GM21447 (cell line): ENCODE results near the gene C16orf96.
A peak's percentile ranks its signal among the peaks of the same experiment; 100 is the strongest.

Experiments used
- ATAC-seq: cut with Tn5 transposase; IDR thresholded peaks from one replicate; pipeline ENCODE4 v1.9.1; 2021; ENCODE audit not compliant: unreplicated experiment

The C16orf96 gene

DNA sequence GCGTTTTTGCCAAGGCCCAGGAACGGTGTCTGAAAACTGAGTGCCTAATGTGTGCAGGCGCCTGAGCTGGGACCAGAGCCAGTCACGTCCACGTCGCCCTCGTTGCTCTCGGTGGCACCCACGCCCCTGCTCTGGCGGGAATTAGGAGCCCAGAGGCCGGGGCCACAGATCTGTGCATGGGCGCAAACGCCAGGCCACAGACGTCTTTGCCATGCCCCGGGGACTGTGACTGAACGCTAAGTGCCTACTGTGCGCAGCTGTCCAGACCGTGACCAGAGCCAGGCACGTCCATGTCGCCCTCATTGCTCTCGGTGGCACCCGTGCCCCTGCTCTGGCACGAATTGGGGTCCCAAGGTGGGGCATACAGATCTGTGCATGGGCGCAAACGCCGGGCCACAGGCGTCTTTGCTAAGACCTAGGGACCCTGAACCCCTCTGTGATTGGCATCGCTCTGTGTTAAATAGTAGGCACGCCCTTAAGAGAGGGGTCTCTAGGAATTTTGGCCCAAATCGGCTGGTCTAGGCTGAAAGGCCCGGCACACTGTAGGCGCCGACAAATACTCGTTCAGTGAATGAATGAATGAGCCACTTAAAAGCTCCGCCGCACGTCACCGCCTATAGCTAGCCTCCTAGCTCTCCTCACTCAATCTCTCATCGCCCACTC lies 59.4 kb downstream of the C16orf96 start:
- no peak for ATAC-seq

DNA sequence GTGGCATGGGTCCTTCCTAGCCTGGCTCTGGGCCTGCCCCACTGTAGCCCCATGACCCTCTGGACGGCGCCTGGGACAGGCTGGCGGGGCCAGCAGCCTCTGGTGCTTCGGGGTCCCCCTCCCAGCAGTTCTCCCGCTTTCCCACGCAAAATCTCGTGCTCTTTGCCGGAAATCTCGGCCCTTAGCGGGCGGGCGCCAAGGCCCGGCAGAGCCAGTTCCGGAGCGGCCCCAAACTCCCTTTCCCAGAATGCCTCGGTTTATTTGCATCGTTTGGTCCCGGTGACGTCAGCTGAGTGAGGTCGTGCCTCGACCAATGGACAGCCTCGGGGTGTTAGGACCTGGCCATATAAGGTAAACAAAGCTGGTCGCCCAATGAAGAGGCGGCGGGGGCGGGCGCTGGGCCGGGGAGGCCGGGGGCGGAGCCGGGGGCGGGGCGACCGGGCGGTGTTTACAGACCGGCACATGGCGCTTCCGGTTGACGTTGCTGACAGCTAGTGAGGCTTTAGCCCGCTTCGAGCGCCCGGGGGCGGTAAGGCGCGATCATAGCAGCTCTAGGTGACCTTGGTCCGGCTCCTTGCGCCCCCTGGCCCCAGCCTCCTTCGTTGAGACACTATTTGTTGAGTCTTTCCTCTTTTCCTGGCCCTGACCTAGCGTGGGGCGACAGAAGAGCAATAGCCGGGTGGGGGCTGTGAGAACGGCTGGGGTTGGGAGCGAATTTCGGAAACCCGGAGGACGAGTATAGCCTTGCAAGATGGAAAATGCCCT lies 60.1 kb downstream of the C16orf96 start:
- peak; percentile 80 for ATAC-seq

DNA sequence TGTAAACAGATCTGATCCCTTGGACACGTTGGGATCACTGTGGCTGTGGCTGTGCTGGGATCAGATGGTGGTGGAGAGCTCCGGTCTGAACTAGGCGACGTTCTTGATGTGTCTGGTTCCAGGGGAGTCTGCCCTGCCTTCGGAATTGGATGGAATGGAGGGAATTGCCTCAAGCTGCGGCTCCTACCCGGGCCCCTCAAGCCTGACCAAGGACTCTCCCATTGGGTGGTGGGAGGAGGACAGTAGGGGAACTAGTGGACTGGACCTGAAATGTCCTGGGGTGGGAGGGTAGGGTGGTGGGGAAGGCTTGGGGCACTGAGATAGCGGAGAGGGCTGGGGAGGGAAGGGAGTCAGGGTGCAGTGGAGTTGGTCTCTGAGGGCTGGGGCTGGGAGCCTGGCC lies 61.7 kb downstream of the C16orf96 start:
- ATAC-seq: no peak

DNA sequence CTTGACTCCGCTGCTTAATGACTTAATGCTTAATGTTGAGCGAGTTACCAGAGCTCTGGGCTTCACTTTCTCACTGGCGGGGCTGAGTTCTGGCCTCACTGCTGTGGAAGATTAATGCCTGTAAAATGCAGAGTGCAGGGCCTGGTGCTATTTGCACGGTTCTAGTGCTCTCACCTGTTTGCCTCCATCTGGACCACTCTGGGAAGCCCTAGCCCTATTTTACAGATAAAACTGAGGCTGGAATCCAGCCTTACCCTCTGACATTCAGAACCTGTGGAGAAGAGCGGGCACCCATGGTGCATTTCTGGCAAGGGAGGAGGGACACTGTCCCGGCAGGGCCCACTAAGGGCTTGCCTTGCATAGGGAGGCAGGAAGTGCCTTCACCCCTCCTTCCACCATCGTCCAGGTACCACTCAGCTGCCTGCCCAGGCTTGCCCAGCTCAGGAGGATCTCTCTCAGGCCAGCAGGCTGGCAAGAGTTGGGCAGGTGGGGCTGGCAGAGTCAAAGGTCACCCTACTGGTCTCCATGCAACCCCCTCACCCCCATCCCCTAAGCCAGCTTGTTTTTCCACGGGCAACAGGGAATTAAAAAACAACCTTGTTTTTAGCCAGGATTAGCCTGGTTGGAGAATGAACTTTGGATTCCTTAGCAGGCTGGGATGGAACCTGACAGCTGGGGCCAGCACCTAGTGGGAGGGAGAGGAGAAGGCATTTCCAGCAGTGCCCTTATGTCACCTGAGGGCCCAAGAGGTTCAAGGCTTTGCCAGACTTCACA lies 62.7 kb downstream of the C16orf96 start:
- ATAC-seq: no peak

DNA sequence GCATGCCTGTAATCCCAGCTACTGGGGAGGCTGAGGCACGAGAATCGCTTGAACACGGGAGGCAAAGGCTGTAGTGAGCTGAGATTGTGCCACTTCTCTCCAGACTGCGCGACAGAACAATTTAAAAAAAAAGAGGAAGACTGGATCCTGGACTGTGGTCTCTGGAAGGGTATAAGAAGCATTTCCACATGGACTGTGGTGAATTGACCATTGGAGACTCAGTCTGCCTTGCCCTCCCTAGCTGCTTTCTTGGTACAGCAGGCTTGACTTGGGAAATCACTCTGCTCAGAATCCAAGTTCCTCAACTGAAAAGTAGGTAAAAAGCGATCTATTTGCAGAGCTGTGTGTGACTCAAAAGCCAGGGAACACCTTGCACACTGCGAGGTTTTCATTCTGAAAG lies 67.5 kb downstream of the C16orf96 start:
- ATAC-seq: no peak

GRCh38 chr16:4624015-4624826 lies 68.1 kb downstream of the C16orf96 start, which contains the start of gene MGRN1:
Gene MGRN1 (plus strand): TSS chr16:4624826. CDS start chr16:4624961, 135 bp downstream.
- ATAC-seq: peak; percentile 75

GRCh38 chr16:4624827-4625559 lies 68.9 kb downstream of the C16orf96 start:
- peak; percentile 57 for ATAC-seq

- ATAC-seq: no peak
Observed at GRCh38 chr16:4625560-4626159, 69.5 kb downstream of the C16orf96 start.

DNA sequence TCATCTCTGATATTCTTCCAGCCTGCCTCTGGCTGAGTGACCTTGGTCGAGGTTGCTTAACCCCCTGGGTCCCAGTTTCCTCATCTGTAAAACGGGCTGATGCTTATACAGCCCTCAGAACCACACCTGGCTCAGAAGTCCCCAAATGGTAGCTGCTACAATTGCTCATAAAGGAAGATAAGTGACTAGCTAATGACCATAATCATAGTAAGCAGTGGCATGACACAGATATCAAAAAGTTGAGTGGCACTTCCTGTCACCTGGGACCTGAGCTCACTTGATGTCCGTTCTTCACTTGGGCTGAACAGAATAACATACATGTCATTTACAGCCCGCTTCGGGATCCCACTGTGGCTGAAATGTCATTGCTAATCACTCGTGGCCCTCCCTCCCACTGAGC lies 70.3 kb downstream of the C16orf96 start:
- ATAC-seq: no peak

DNA sequence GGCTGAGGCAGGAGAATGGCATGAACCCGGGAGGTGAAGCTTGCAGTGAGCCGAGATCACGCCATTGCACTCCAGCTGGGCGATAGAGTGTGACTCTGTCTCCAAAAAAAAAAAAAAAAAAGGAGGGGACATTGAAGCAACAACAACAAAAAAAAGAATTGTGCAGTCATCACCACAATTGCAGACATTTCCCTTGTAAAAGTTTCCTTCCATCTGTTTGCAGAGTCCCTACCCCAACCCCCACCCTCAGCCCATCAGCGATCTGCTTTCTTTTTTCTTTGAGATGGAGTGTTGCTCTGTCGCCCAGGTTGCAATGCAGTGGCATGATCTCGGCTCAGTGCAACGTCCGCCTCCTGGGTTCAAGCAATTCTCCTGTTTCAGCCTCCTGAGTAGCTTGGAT lies 72.1 kb downstream of the C16orf96 start:
- no peak for ATAC-seq

DNA sequence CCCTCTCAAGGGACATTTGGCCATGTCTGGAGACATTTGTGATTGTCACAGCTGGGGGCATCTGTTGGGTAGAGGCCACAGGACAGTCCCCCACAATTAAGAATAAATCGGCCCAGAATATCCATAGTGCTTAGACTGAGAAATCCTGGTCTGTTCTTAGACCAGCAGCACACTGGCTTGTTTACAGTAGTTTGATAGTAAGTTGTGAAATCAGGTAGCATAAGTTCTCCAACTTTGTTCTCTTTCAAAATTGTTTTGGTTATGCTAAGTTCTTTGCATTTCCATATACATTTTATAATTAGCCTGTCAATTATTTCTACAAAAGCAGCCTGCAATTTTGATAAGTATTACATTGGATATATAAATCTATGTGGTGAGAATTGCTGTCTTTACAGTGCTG lies 75.3 kb downstream of the C16orf96 start:
- ATAC-seq: no peak

- ATAC-seq: no peak
Observed at GRCh38 chr16:4633910-4634635, 77.9 kb downstream of the C16orf96 start.

- ATAC-seq: no peak
Observed at GRCh38 chr16:4634768-4635167, 78.6 kb downstream of the C16orf96 start.

GRCh38 chr16:4636196-4636595 lies 80.1 kb downstream of the C16orf96 start:
- no peak for ATAC-seq

DNA sequence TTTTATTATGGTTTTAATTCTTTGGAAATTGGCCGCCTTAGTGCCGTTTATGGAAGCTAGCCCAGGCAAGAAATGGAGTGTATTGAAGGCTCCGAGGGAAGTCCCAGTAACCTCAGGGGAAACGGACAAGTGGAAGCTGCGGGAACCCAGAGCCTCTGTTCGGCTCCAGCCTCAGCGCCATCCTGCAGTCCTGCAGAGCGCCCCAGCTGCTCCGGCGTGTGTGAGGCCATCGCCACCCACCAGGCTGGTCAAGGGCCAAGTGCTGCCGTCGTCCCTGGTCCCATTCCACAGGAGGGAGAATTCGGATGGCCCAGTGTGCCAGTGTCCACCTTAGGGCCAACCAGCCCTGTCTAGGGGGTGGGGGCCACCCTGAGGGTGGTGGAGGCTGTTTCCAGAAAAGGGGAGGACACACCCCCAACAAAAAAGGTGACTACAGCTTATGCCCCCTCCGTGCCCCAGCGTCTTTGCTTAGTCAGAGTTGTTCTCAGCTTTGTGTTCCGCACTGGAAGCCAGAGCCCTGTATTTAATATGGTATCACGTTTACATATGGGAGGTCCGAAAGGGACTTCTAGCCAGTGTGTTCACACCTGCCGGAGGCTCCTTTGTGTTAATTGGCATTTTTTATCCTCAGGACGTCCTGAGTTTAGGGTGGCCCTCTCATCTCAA lies 81.5 kb downstream of the C16orf96 start:
- ATAC-seq: no peak

GRCh38 chr16:4639899-4640509 lies 83.9 kb downstream of the C16orf96 start:
- no peak for ATAC-seq

- ATAC-seq: no peak
Observed at GRCh38 chr16:4640572-4641305, 84.6 kb downstream of the C16orf96 start.

DNA sequence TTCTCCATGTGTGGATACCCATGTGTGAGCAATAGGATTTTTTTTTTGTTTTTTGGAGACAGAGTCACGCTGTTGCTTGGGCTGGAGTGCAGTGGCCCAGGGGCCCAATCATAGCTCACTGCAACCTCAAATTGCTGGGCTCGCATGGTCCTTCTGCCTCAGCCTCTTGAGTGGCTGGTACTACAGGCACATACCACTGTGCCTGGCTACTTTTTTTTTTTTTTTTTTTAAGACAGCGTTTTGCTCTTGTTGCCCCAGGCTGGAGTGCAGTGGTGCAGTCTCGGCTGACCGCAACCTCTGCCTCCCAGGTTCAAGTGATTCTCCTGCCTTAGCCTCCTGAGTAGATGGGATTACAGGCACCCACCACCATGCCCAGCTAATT lies 85.2 kb downstream of the C16orf96 start:
- ATAC-seq: no peak
